IPS DF 6.9 (cell line): ENCODE results near the gene ARRDC3.
A peak's percentile ranks its signal among the peaks of the same experiment; 100 is the strongest.
"Not testable (repeated sequence)": the region's sequence is repeated elsewhere in the genome, so short reads cannot be mapped to it uniquely, and the experiment has no call there.

ENCODE experiments used
- DNase-seq: peaks from one replicate; pipeline ENCODE4 v3.0.0-alpha.2; 2013; ENCODE audit warnings: low read depth, low spot score
- H3K27ac ChIP-seq: one replicate; pipeline ENCODE4 v1.5.1; 2013; ENCODE audit warnings: low read length, control low read depth
- H3K27me3 ChIP-seq: 2 replicates; pipeline ENCODE4 v1.6.1; 2013; ENCODE audit warnings: mild to moderate bottlenecking, low read length; ENCODE audit not compliant: control insufficient read depth, insufficient read depth
- H3K36me3 ChIP-seq: 2 replicates; pipeline ENCODE4 v1.6.1; 2013; ENCODE audit warnings: low read length; ENCODE audit not compliant: control insufficient read depth, insufficient read depth
- H3K4me1 ChIP-seq: 2 replicates; pipeline ENCODE4 v1.6.1; 2013; ENCODE audit warnings: low read length; ENCODE audit not compliant: control insufficient read depth, insufficient read depth
- H3K4me3 ChIP-seq: 2 replicates; pipeline ENCODE4 v1.5.1; 2013; ENCODE audit warnings: mild to moderate bottlenecking, low read length
- H3K9me3 ChIP-seq: 2 replicates; pipeline ENCODE4 v1.6.1; 2013; ENCODE audit warnings: low read length, inconsistent platforms; ENCODE audit not compliant: control insufficient read depth, insufficient read depth
- WGBS: extraction: QIAGEN DNeasy Blood & Tissue Kit; methylation state at CpG from one replicate; pipeline ENCODE4 v1.1.7; 2013; ENCODE audit warnings: mixed read lengths, missing lambda C conversion rate; ENCODE audit not compliant: insufficient read length, insufficient coverage; 5-methylcytosine and 5-hydroxymethylcytosine counted together

The ARRDC3 gene

GRCh38 chr5:91342931-91343330 lies 40.2 kb downstream of the ARRDC3 start:
- H3K27me3 ChIP-seq, H3K4me3 ChIP-seq, H3K27ac ChIP-seq, DNase-seq, H3K9me3 ChIP-seq, H3K36me3 ChIP-seq, H3K4me1 ChIP-seq: not testable (repeated sequence)
- no CpG with 5 or more reads among the region's 29 CpGs for WGBS

- no peaks in the 10 kb centered on the region for H3K9me3 ChIP-seq
- H3K36me3 ChIP-seq: no peaks in the 10 kb centered on the region
- peaks cover 2% of the 10 kb centered on the region; the same call in 1 of the 2 replicates for H3K4me1 ChIP-seq
- H3K4me3 ChIP-seq: no peak overlapping the region
- no peak overlapping the region for H3K27ac ChIP-seq
- DNase-seq: no peak
- H3K27me3 ChIP-seq: no peaks in the 10 kb centered on the region
- no CpG with 5 or more reads among the region's 3 CpGs for WGBS
Observed at GRCh38 chr5:91341154-91341553, 42.0 kb downstream of the ARRDC3 start.

- WGBS: no CpG with 5 or more reads among the region's 3 CpGs
- Histone ChIP-seq H3K27ac (no peak overlapping the region), H3K4me1 (peaks cover 2% of the 10 kb centered on the region; the same call in 1 of the 2 replicates), H3K4me3 (no peak overlapping the region), H3K9me3 (no peaks in the 10 kb centered on the region), H3K27me3 (no peaks in the 10 kb centered on the region), H3K36me3 (no peaks in the 10 kb centered on the region)
- no peak for DNase-seq
Observed at GRCh38 chr5:91340532-91340931, 42.6 kb downstream of the ARRDC3 start.

- no peaks in the 10 kb centered on the region for H3K27me3 ChIP-seq
- no CpG with 5 or more reads among the region's 3 CpGs for WGBS
- no peaks in the 10 kb centered on the region for H3K9me3 ChIP-seq
- no peak overlapping the region for H3K27ac ChIP-seq
- peak; percentile 27 for DNase-seq
- H3K36me3 ChIP-seq: no peaks in the 10 kb centered on the region
- no peak overlapping the region for H3K4me3 ChIP-seq
- peaks cover 2% of the 10 kb centered on the region; the same call in 1 of the 2 replicates for H3K4me1 ChIP-seq
Observed at GRCh38 chr5:91339063-91339705, 43.9 kb downstream of the ARRDC3 start.

GRCh38 chr5:91332267-91333045 lies 50.7 kb downstream of the ARRDC3 start:
- Histone ChIP-seq H3K9me3 (no peaks in the 10 kb centered on the region), H3K36me3 (no peaks in the 10 kb centered on the region), H3K4me3 (no peak overlapping the region), H3K4me1 (peaks cover 2% of the 10 kb centered on the region; the same call in 1 of the 2 replicates), H3K27me3 (no peaks in the 10 kb centered on the region), H3K27ac (no peak overlapping the region)
- WGBS: no CpG with 5 or more reads among the region's 8 CpGs
- no peak for DNase-seq

- Histone ChIP-seq H3K9me3 (no peaks in the 10 kb centered on the region), H3K4me1 (peaks cover 2% of the 10 kb centered on the region; the same call in 1 of the 2 replicates), H3K36me3 (no peaks in the 10 kb centered on the region), H3K27me3 (no peaks in the 10 kb centered on the region), H3K4me3 (no peak overlapping the region), H3K27ac (no peak overlapping the region)
- no CpG with 5 or more reads among the region's 1 CpG for WGBS
- no peak for DNase-seq
Observed at GRCh38 chr5:91331705-91332104, 51.4 kb downstream of the ARRDC3 start.

GRCh38 chr5:91329283-91329682 lies 53.8 kb downstream of the ARRDC3 start:
- no CpG with 5 or more reads among the region's 1 CpG for WGBS
- no peak overlapping the region for H3K4me3 ChIP-seq
- H3K27ac ChIP-seq: no peak overlapping the region
- no peaks in the 10 kb centered on the region for H3K4me1 ChIP-seq
- no peaks in the 10 kb centered on the region for H3K27me3 ChIP-seq
- no peaks in the 10 kb centered on the region for H3K9me3 ChIP-seq
- H3K36me3 ChIP-seq: no peaks in the 10 kb centered on the region
- no peak for DNase-seq

- H3K4me3 ChIP-seq: no peak overlapping the region
- no peaks in the 10 kb centered on the region for H3K36me3 ChIP-seq
- H3K27me3 ChIP-seq: no peaks in the 10 kb centered on the region
- no peak overlapping the region for H3K27ac ChIP-seq
- H3K9me3 ChIP-seq: no peaks in the 10 kb centered on the region
- DNase-seq: no peak
- no CpG with 5 or more reads among the region's 4 CpGs for WGBS
- no peaks in the 10 kb centered on the region for H3K4me1 ChIP-seq
Observed at GRCh38 chr5:91328743-91329142, 54.4 kb downstream of the ARRDC3 start.

GRCh38 chr5:91322981-91323380 lies 60.1 kb downstream of the ARRDC3 start:
- WGBS: no CpG with 5 or more reads among the region's 4 CpGs
- H3K27ac ChIP-seq, H3K4me3 ChIP-seq, H3K9me3 ChIP-seq, DNase-seq, H3K4me1 ChIP-seq, H3K27me3 ChIP-seq, H3K36me3 ChIP-seq: not testable (repeated sequence)

GRCh38 chr5:91319667-91320066 lies 63.5 kb downstream of the ARRDC3 start:
- WGBS: no CpG with 5 or more reads among the region's 2 CpGs
- Histone ChIP-seq H3K4me1 (no peaks in the 10 kb centered on the region), H3K9me3 (no peaks in the 10 kb centered on the region), H3K27me3 (no peaks in the 10 kb centered on the region), H3K27ac (no peak overlapping the region), H3K4me3 (no peak overlapping the region), H3K36me3 (no peaks in the 10 kb centered on the region)
- DNase-seq: no peak
